Measurements from ENCODE around the gene SP5.
"Not testable (repeated sequence)": the region's sequence is repeated elsewhere in the genome, so short reads cannot be mapped to it uniquely, and the experiment has no call there.

SP5 gene

GRCh38 chr2:170715062-170715931 lies at the start of gene SP5:
Gene SP5 (plus strand): TSS chr2:170715337. CDS start chr2:170715513, 176 bp downstream.
- no peak for DNase-seq

GRCh38 chr2:170665743-170666142 lies 49.4 kb upstream of the SP5 start:
- DNase-seq = no peak

GRCh38 chr2:170669909-170670308 lies 45.2 kb upstream of the SP5 start:
- DNase-seq = no peak

- DNase-seq = no peak
These were observed 44.5 kb upstream of the SP5 start for GRCh38 chr2:170670651-170671050.

- no peak for DNase-seq
These were observed 44.1 kb upstream of the SP5 start for GRCh38 chr2:170671079-170671478.

- not testable (repeated sequence) for DNase-seq
These were observed 40.9 kb upstream of the SP5 start for GRCh38 chr2:170674282-170674681.

GRCh38 chr2:170675701-170676100 lies 39.4 kb upstream of the SP5 start:
- DNase-seq = no peak

- no peak for DNase-seq
These were observed 35.5 kb upstream of the SP5 start for GRCh38 chr2:170679607-170680079.

- no peak for DNase-seq
These were observed 34.8 kb upstream of the SP5 start for GRCh38 chr2:170680172-170680941.

- no peak for DNase-seq
These were observed 33.8 kb upstream of the SP5 start for GRCh38 chr2:170681311-170681710.

- DNase-seq = no peak
These were observed 29.5 kb upstream of the SP5 start for GRCh38 chr2:170685591-170685990.

GRCh38 chr2:170689481-170689880 lies 25.7 kb upstream of the SP5 start:
- DNase-seq = no peak

- DNase-seq = no peak
These were observed 24.5 kb upstream of the SP5 start for GRCh38 chr2:170690640-170691039.

- no peak for DNase-seq
These were observed 20.8 kb upstream of the SP5 start for GRCh38 chr2:170694316-170694715.

- no peak for DNase-seq
These were observed 19.4 kb upstream of the SP5 start for GRCh38 chr2:170695521-170696410.

- DNase-seq = no peak
These were observed 18.2 kb upstream of the SP5 start for GRCh38 chr2:170696948-170697347.

GRCh38 chr2:170701011-170701410 lies 14.1 kb upstream of the SP5 start:
- DNase-seq = no peak

GRCh38 chr2:170703776-170704476 lies 11.2 kb upstream of the SP5 start:
- DNase-seq = no peak

- DNase-seq = no peak
These were observed 7.0 kb upstream of the SP5 start for GRCh38 chr2:170707821-170708795.

GRCh38 chr2:170710609-170710979 lies 4.5 kb upstream of the SP5 start:
- no peak for DNase-seq

GRCh38 chr2:170711196-170711773 lies 3.9 kb upstream of the SP5 start:
- no peak for DNase-seq
